MCF 10A (cell line): ENCODE data around the gene GLA. TPM values are rescaled to one million over a fixed set of nuclear protein-coding genes. Genes with fewer than 3 reads are reported as not detected.

ENCODE experiments used
- Bru-seq: library from RNA; stranded (reverse); fragments of 400-500 nt; gene quantifications from one replicate; lab custom pipeline; 2021; lab: Mats Ljungman, UMichigan
- BruChase-seq, 2 experiments: library from RNA; stranded (reverse); fragments of 400-500 nt; gene quantifications; one replicate each; lab custom pipeline; 2021; lab: Mats Ljungman, UMichigan
- BruUV-seq: library from RNA; stranded (reverse); fragments of 400-500 nt; replicated peaks from 2 replicates; lab custom pipeline; 2021; lab: Mats Ljungman, UMichigan
- CTCF ChIA-PET: fragments of 300-600 bp; sonication (Branson Sonifier 250); formaldehyde crosslinking; extraction: SDS; loops from one replicate; lab custom pipeline; 2021; ENCODE audit warnings: antibody characterized with exemption, inconsistent platforms; lab: Yijun Ruan, JAX
- POLR2A ChIA-PET: fragments of 300-600, 350-650 bp; sonication (Branson Sonifier 250); formaldehyde crosslinking; extraction: SDS; loops from one replicate; lab custom pipeline; 2020; ENCODE audit warnings: antibody characterized with exemption, inconsistent platforms; lab: Yijun Ruan, JAX
- DNase-seq: peaks from one replicate; pipeline ENCODE4 v3.0.0-alpha.2; 2018; ENCODE audit not compliant: unreplicated experiment
- H3K27ac Mint-ChIP-seq: one replicate; pipeline ENCODE4 v1.8.0; 2022; ENCODE audit warnings: mild to moderate bottlenecking, low read depth, mixed read lengths; ENCODE audit not compliant: unreplicated experiment
- H3K27me3 Mint-ChIP-seq: one replicate; pipeline ENCODE4 v1.8.0; 2022; ENCODE audit warnings: mixed read lengths; ENCODE audit not compliant: insufficient read depth, unreplicated experiment
- H3K36me3 Mint-ChIP-seq: one replicate; pipeline ENCODE4 v1.8.0; 2022; ENCODE audit warnings: mild to moderate bottlenecking, moderate library complexity, mixed read lengths; ENCODE audit not compliant: insufficient read depth, unreplicated experiment
- H3K4me1 Mint-ChIP-seq: one replicate; pipeline ENCODE4 v1.8.0; 2022; ENCODE audit warnings: mixed read lengths; ENCODE audit not compliant: insufficient read depth, unreplicated experiment
- H3K4me3 Mint-ChIP-seq: one replicate; pipeline ENCODE4 v1.8.0; 2022; ENCODE audit warnings: mild to moderate bottlenecking, moderate library complexity, mixed read lengths; ENCODE audit not compliant: unreplicated experiment
- H3K9me3 Mint-ChIP-seq: one replicate; pipeline ENCODE4 v1.8.0; 2022; ENCODE audit warnings: mixed read lengths; ENCODE audit not compliant: unreplicated experiment
- intact Hi-C: fragments of 100-400 bp; cut with micrococcal nuclease; formaldehyde crosslinking; loops from 2 replicates; pipeline ENCODE4 v1.14.1; 2022
- long read RNA-seq: library from polyadenylated mRNA; stranded (forward); transcript quantifications from one replicate; pipeline ENCODE4 v2.0.0, GENCODE V29; 2022
- total RNA-seq: library from RNA; stranded (reverse); gene quantifications from 2 replicates; pipeline ENCODE4 v1.2.3, GENCODE V29; 2022
- TF ChIP-seq, protein P1 (sequence below): fragments of 200-600 bp; IDR thresholded peaks from one replicate; pipeline ENCODE4 v1.8.0; 2022; ENCODE audit warnings: antibody characterized with exemption, mild to moderate bottlenecking; ENCODE audit not compliant: unreplicated experiment

Gene GLA
- 11.7 and 13.3 TPM in 2 replicates for total RNA-seq
- Bru-seq, nascent RNA: percentile 47 among the genes with signal in this experiment
- percentile 51 among the genes with signal in this experiment for BruChase-seq, experiment 1, labeled RNA remaining after a 6-hour chase
- percentile 43 among the genes with signal in this experiment for BruChase-seq, experiment 2, labeled RNA remaining after a 2-hour chase
- long read RNA-seq, transcript GLA-201 (7 exons, 1,318 nt): major isoform, 11 of 19 reads
- long read RNA-seq, partial matches to known transcripts: 0 of 19 reads
- long read RNA-seq, other reads (novel, unspliced or antisense): 5 of 19 reads

- CTCF ChIA-PET: interaction anchor here (0.7 kb wide), 1 partner anchor 774 kb away, joined by 3 read pairs; no protein-coding TSS in a partner anchor
- intact Hi-C loops: no loop called here
- peak; percentile 96 for DNase-seq
Measured at GRCh38 chrX:101407748-101408531, at the start of gene GLA, which contains the start of gene HNRNPH2. GLA (minus strand) TSS chrX:101407925; CDS start chrX:101407903, 22 bp downstream. HNRNPH2 (plus strand) TSS chrX:101408222; CDS start chrX:101411989, 3,767 bp downstream.

GRCh38 chrX:101452056-101452455 lies 44.3 kb upstream of the GLA start:
- H3K27me3 Mint-ChIP-seq: peaks cover 66% of the 10 kb centered on the region
- DNase-seq: no peak
- no TSS peak for BruUV-seq

More at GRCh38 chrX:101407748-101408531, at the start of gene GLA, which contains the start of gene HNRNPH2:
- Mint-ChIP-seq H3K4me1 (peaks cover 6% of the 10 kb centered on the region), H3K4me3 (peak within 1 kb of the TSS; percentile 81), H3K27ac (peak within 1 kb of the TSS; percentile 91), H3K27me3 (peaks cover 26% of the 10 kb centered on the region), H3K36me3 (peaks cover 34% of the 10 kb centered on the region), H3K9me3 (no peaks in the 10 kb centered on the region)
- TF ChIP-seq, protein P1, sequence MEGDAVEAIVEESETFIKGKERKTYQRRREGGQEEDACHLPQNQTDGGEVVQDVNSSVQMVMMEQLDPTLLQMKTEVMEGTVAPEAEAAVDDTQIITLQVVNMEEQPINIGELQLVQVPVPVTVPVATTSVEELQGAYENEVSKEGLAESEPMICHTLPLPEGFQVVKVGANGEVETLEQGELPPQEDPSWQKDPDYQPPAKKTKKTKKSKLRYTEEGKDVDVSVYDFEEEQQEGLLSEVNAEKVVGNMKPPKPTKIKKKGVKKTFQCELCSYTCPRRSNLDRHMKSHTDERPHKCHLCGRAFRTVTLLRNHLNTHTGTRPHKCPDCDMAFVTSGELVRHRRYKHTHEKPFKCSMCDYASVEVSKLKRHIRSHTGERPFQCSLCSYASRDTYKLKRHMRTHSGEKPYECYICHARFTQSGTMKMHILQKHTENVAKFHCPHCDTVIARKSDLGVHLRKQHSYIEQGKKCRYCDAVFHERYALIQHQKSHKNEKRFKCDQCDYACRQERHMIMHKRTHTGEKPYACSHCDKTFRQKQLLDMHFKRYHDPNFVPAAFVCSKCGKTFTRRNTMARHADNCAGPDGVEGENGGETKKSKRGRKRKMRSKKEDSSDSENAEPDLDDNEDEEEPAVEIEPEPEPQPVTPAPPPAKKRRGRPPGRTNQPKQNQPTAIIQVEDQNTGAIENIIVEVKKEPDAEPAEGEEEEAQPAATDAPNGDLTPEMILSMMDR: no peak
- POLR2A ChIA-PET: interaction anchor here (0.7 to 3.1 kb wide), 5 partner anchors 11 to 18 kb away, joined by 3 to 18 read pairs (median 5); partner anchors contain the start of gene RPL36A
- no TSS peak for BruUV-seq

DNA sequence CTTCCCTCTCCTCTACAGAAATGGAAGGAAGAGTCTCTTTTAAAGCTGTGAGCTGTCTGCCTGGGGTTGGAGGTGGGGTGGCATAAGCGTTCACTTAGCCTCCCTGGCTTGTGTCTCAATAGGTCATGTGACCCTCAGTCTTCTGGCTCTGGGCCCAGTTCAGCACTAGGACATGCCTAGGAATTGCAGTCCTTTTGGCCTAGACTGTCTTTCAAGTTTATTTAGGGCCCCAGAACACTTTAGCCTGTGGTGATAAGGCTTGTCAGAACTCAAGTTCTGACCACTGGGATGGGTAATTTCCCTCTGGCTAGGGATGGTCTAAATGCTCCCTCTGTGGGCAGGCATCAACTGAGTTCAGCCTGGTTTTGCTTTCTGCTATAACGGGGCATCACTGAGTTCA lies 43.2 kb upstream of the GLA start:
- ChIA-PET POLR2A (no interaction called here), CTCF (no interaction called here)
- H3K4me1 Mint-ChIP-seq: no peaks in the 10 kb centered on the region
- no peak overlapping the region for H3K4me3 Mint-ChIP-seq
- BruUV-seq: no TSS peak
- H3K36me3 Mint-ChIP-seq: no peaks in the 10 kb centered on the region
- TF ChIP-seq, protein P1: no peak
- H3K27me3 Mint-ChIP-seq: peaks cover 64% of the 10 kb centered on the region
- intact Hi-C loops: no loop called here
- no peaks in the 10 kb centered on the region for H3K9me3 Mint-ChIP-seq
- no peak for DNase-seq
- H3K27ac Mint-ChIP-seq: no peak overlapping the region

More at GRCh38 chrX:101452056-101452455, 44.3 kb upstream of the GLA start:
- Mint-ChIP-seq H3K36me3 (no peaks in the 10 kb centered on the region), H3K4me3 (no peak overlapping the region), H3K4me1 (no peaks in the 10 kb centered on the region), H3K27ac (no peak overlapping the region), H3K9me3 (no peaks in the 10 kb centered on the region)
- intact Hi-C loops: no loop called here
- CTCF ChIA-PET: no interaction called here
- POLR2A ChIA-PET: no interaction called here
- TF ChIP-seq, protein P1: no peak

GRCh38 chrX:101450085-101450484 lies 42.4 kb upstream of the GLA start:
- H3K27ac Mint-ChIP-seq: no peak overlapping the region
- POLR2A ChIA-PET: no interaction called here
- no TSS peak for BruUV-seq

More at GRCh38 chrX:101450085-101450484, 42.4 kb upstream of the GLA start:
- no peaks in the 10 kb centered on the region for H3K9me3 Mint-ChIP-seq
- intact Hi-C loops: no loop called here
- H3K27me3 Mint-ChIP-seq: peaks cover 64% of the 10 kb centered on the region
- no peaks in the 10 kb centered on the region for H3K4me1 Mint-ChIP-seq
- no peak overlapping the region for H3K4me3 Mint-ChIP-seq
- CTCF ChIA-PET: interaction anchor here (0.6 kb wide), 1 partner anchor 872 kb away, joined by 3 read pairs; no protein-coding TSS in a partner anchor
- no peak for DNase-seq
- TF ChIP-seq, protein P1: no peak
- H3K36me3 Mint-ChIP-seq: no peaks in the 10 kb centered on the region
